Measurements from ENCODE around the gene CD164.

Gene CD164

GRCh38 chr6:109326351-109326750 is 55.9 kb downstream of the CD164 start:
- Histone ChIP-seq H3K27ac (ENCODE audit: low read depth, low read length) (no peak overlapping the region), H3K9ac (ENCODE audit: low read length) (no peak overlapping the region), H3K27me3 (ENCODE audit: control insufficient read depth, insufficient read depth, low read length) (no peaks in the 10 kb centered on the region), H3K4me3 (ENCODE audit: low read depth, low read length) (no peak overlapping the region), H3K9me3 (ENCODE audit: control insufficient read depth, insufficient read depth, low read depth, low read length) (no peaks in the 10 kb centered on the region), H3K4me1 (ENCODE audit: control insufficient read depth, insufficient read depth, low read length) (no peaks in the 10 kb centered on the region), H3K36me3 (ENCODE audit: control insufficient read depth, insufficient read depth, low read length) (no peaks in the 10 kb centered on the region)

GRCh38 chr6:109325400-109325801 is 56.9 kb downstream of the CD164 start:
- no peaks in the 10 kb centered on the region for H3K36me3 ChIP-seq (ENCODE audit: control insufficient read depth, insufficient read depth, low read length)
- no peak overlapping the region for H3K4me3 ChIP-seq (ENCODE audit: low read depth, low read length)
- H3K4me1 ChIP-seq (ENCODE audit: control insufficient read depth, insufficient read depth, low read length): no peaks in the 10 kb centered on the region
- no peaks in the 10 kb centered on the region for H3K9me3 ChIP-seq (ENCODE audit: control insufficient read depth, insufficient read depth, low read depth, low read length)
- H3K27ac ChIP-seq (ENCODE audit: low read depth, low read length): no peak overlapping the region
- H3K27me3 ChIP-seq (ENCODE audit: control insufficient read depth, insufficient read depth, low read length): no peaks in the 10 kb centered on the region
- no peak overlapping the region for H3K9ac ChIP-seq (ENCODE audit: low read length)

- Histone ChIP-seq H3K27me3 (ENCODE audit: control insufficient read depth, insufficient read depth, low read length) (no peaks in the 10 kb centered on the region), H3K27ac (ENCODE audit: low read depth, low read length) (no peak overlapping the region), H3K4me1 (ENCODE audit: control insufficient read depth, insufficient read depth, low read length) (no peaks in the 10 kb centered on the region), H3K9ac (ENCODE audit: low read length) (no peak overlapping the region), H3K4me3 (ENCODE audit: low read depth, low read length) (no peak overlapping the region), H3K9me3 (ENCODE audit: control insufficient read depth, insufficient read depth, low read depth, low read length) (no peaks in the 10 kb centered on the region), H3K36me3 (ENCODE audit: control insufficient read depth, insufficient read depth, low read length) (no peaks in the 10 kb centered on the region)
Measured at GRCh38 chr6:109323241-109323640, 59.0 kb downstream of the CD164 start.

GRCh38 chr6:109322825-109323224 is 59.4 kb downstream of the CD164 start:
- no peak overlapping the region for H3K4me3 ChIP-seq (ENCODE audit: low read depth, low read length)
- H3K9me3 ChIP-seq (ENCODE audit: control insufficient read depth, insufficient read depth, low read depth, low read length): no peaks in the 10 kb centered on the region
- H3K27ac ChIP-seq (ENCODE audit: low read depth, low read length): no peak overlapping the region
- no peaks in the 10 kb centered on the region for H3K27me3 ChIP-seq (ENCODE audit: control insufficient read depth, insufficient read depth, low read length)
- no peak overlapping the region for H3K9ac ChIP-seq (ENCODE audit: low read length)
- H3K4me1 ChIP-seq (ENCODE audit: control insufficient read depth, insufficient read depth, low read length): no peaks in the 10 kb centered on the region
- H3K36me3 ChIP-seq (ENCODE audit: control insufficient read depth, insufficient read depth, low read length): no peaks in the 10 kb centered on the region

- H3K9me3 ChIP-seq (ENCODE audit: control insufficient read depth, insufficient read depth, low read depth, low read length): no peaks in the 10 kb centered on the region
- no peak overlapping the region for H3K9ac ChIP-seq (ENCODE audit: low read length)
- no peaks in the 10 kb centered on the region for H3K27me3 ChIP-seq (ENCODE audit: control insufficient read depth, insufficient read depth, low read length)
- no peak overlapping the region for H3K4me3 ChIP-seq (ENCODE audit: low read depth, low read length)
- no peak overlapping the region for H3K27ac ChIP-seq (ENCODE audit: low read depth, low read length)
- no peaks in the 10 kb centered on the region for H3K36me3 ChIP-seq (ENCODE audit: control insufficient read depth, insufficient read depth, low read length)
- no peaks in the 10 kb centered on the region for H3K4me1 ChIP-seq (ENCODE audit: control insufficient read depth, insufficient read depth, low read length)
Measured at GRCh38 chr6:109321752-109322151, 60.5 kb downstream of the CD164 start.

GRCh38 chr6:109320072-109320471 is 62.2 kb downstream of the CD164 start:
- no peaks in the 10 kb centered on the region for H3K4me1 ChIP-seq (ENCODE audit: control insufficient read depth, insufficient read depth, low read length)
- no peaks in the 10 kb centered on the region for H3K36me3 ChIP-seq (ENCODE audit: control insufficient read depth, insufficient read depth, low read length)
- H3K9ac ChIP-seq (ENCODE audit: low read length): no peak overlapping the region
- H3K27me3 ChIP-seq (ENCODE audit: control insufficient read depth, insufficient read depth, low read length): no peaks in the 10 kb centered on the region
- H3K4me3 ChIP-seq (ENCODE audit: low read depth, low read length): no peak overlapping the region
- no peaks in the 10 kb centered on the region for H3K9me3 ChIP-seq (ENCODE audit: control insufficient read depth, insufficient read depth, low read depth, low read length)
- no peak overlapping the region for H3K27ac ChIP-seq (ENCODE audit: low read depth, low read length)

- no peak overlapping the region for H3K27ac ChIP-seq (ENCODE audit: low read depth, low read length)
- H3K27me3 ChIP-seq (ENCODE audit: control insufficient read depth, insufficient read depth, low read length): no peaks in the 10 kb centered on the region
- H3K4me3 ChIP-seq (ENCODE audit: low read depth, low read length): no peak overlapping the region
- H3K9ac ChIP-seq (ENCODE audit: low read length): no peak overlapping the region
- H3K36me3 ChIP-seq (ENCODE audit: control insufficient read depth, insufficient read depth, low read length): no peaks in the 10 kb centered on the region
- no peaks in the 10 kb centered on the region for H3K9me3 ChIP-seq (ENCODE audit: control insufficient read depth, insufficient read depth, low read depth, low read length)
- no peaks in the 10 kb centered on the region for H3K4me1 ChIP-seq (ENCODE audit: control insufficient read depth, insufficient read depth, low read length)
Measured at GRCh38 chr6:109318328-109318876, 63.9 kb downstream of the CD164 start.

- Histone ChIP-seq H3K4me3 (ENCODE audit: low read depth, low read length) (no peak overlapping the region), H3K4me1 (ENCODE audit: control insufficient read depth, insufficient read depth, low read length) (no peaks in the 10 kb centered on the region), H3K9me3 (ENCODE audit: control insufficient read depth, insufficient read depth, low read depth, low read length) (no peaks in the 10 kb centered on the region), H3K9ac (ENCODE audit: low read length) (no peak overlapping the region), H3K27ac (ENCODE audit: low read depth, low read length) (no peak overlapping the region), H3K36me3 (ENCODE audit: control insufficient read depth, insufficient read depth, low read length) (no peaks in the 10 kb centered on the region), H3K27me3 (ENCODE audit: control insufficient read depth, insufficient read depth, low read length) (no peaks in the 10 kb centered on the region)
Measured at GRCh38 chr6:109316909-109317308, 65.4 kb downstream of the CD164 start.

All from HUES6 (cell line).